Mesodermal cell (in vitro differentiated cells): Measurements from ENCODE around the gene GAREM2.

Experiments used
- H3K27ac ChIP-seq: 2 replicates; pipeline ENCODE4 v1.7.0; 2013; ENCODE audit warnings: mild to moderate bottlenecking, low read depth, low read length, moderate library complexity; ENCODE audit not compliant: severe bottlenecking
- H3K36me3 ChIP-seq: 2 replicates; pipeline ENCODE4 v1.7.1; 2013; ENCODE audit warnings: mild to moderate bottlenecking, low read length, moderate library complexity; ENCODE audit not compliant: control insufficient read depth, insufficient read depth
- H3K4me1 ChIP-seq: one replicate; pipeline ENCODE4 v1.7.1; 2013; ENCODE audit warnings: mild to moderate bottlenecking, low read length; ENCODE audit not compliant: insufficient read depth, control insufficient read depth, poor library complexity, severe bottlenecking
- H3K4me3 ChIP-seq: 2 replicates; pipeline ENCODE4 v1.7.0; 2013; ENCODE audit warnings: low read length, control low read depth, mild to moderate bottlenecking; ENCODE audit not compliant: insufficient read depth, poor library complexity, severe bottlenecking; ENCODE audit errors: extremely low read depth
- H3K9me3 ChIP-seq: 2 replicates; pipeline ENCODE4 v1.7.1; 2013; ENCODE audit warnings: mild to moderate bottlenecking, low read length, moderate library complexity; ENCODE audit not compliant: control insufficient read depth
- WGBS, 2 experiments: methylation state at CpG; one replicate each; pipeline ENCODE4 v1.1.5; 2013; ENCODE audit warnings: missing lambda C conversion rate in 2 of 2; ENCODE audit not compliant: insufficient coverage in 2 of 2; 5-methylcytosine and 5-hydroxymethylcytosine counted together

GAREM2 gene

GRCh38 chr2:26169681-26170414 lies 3.0 kb upstream of the GAREM2 start:
- Histone ChIP-seq H3K27ac (no peak overlapping the region), H3K9me3 (no peaks in the 10 kb centered on the region), H3K4me1 (peaks cover 2% of the 10 kb centered on the region), H3K4me3 (no peak overlapping the region), H3K36me3 (no peaks in the 10 kb centered on the region)
- WGBS, 2 experiments, result 84% methylated on average over 8 to 11 of the region's 14 CpGs

DNA sequence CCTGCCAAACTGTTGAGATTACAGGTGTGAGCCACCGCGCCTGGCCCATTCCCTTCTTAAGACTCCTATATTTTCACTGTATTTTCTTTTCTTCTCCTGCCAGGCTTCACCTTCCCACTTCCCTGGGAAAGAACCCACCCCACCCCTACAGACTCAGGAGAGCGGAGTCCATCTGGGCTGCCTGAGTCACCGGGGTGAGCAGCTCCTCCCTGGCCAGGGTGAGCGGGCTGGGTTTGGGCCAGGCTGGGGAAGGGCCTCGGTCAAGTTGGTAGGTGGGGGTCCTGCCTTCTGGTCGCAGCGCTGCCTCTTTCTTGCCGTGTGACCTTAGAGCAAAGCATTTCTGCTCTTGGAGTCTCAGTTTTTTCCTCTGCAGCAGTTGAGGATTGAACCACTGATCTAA lies 2.1 kb upstream of the GAREM2 start:
- no peak overlapping the region for H3K27ac ChIP-seq
- no peaks in the 10 kb centered on the region for H3K9me3 ChIP-seq
- H3K36me3 ChIP-seq, result no peaks in the 10 kb centered on the region
- peaks cover 2% of the 10 kb centered on the region for H3K4me1 ChIP-seq
- WGBS, 2 experiments, result 89 to 93% methylated on average over 7 to 9 of the region's 9 CpGs
- H3K4me3 ChIP-seq, result no peak overlapping the region

DNA sequence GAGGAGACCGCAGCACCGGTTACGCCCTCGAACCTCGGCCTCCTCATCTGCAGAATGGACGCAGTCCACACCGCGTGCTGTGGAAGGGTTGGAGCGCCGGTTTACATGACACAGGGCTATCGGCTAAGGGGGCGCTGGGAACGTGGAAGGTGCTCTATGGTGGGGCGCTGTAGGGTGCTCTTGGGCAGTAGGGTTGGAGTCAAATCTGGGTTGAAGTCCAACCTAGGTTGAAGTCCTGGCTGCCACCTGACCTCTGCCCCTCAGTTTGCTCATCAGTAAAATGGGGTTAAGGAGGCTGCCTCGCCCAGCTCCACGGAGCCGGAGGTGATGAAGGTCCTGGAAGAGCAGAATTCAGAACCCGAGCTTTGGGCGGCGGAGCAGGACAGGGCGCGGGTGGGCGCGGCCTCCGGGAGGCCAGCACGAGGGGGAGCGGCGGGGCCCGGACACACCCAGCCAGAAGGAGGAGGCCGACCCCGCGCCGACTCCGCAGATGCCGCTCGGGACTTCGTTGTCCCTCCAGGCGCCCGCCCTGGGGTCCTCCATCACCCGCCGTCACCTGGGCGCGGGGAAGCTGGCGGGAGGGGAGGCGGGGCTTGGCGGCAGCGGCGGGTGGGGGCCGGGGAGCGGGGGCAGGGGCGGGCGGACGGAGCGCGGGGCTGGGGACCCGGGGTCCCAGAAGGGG lies 558 bp upstream of the GAREM2 start:
- Histone ChIP-seq H3K9me3 (no peaks in the 10 kb centered on the region), H3K4me3 (peak overlapping the region; percentile 27), H3K27ac (no peak overlapping the region), H3K36me3 (peaks cover 3% of the 10 kb centered on the region), H3K4me1 (peaks cover 2% of the 10 kb centered on the region)
- WGBS, 2 experiments, result 28 to 45% methylated on average over 27 to 38 of the region's 56 CpGs

GRCh38 chr2:26173776-26174482 lies 1.0 kb downstream of the GAREM2 start:
- Histone ChIP-seq H3K27ac (no peak overlapping the region), H3K4me3 (peak overlapping the region; percentile 44), H3K9me3 (no peaks in the 10 kb centered on the region), H3K4me1 (peaks cover 2% of the 10 kb centered on the region), H3K36me3 (peaks cover 3% of the 10 kb centered on the region)
- 16 to 20% methylated on average over 20 to 32 of the region's 46 CpGs for WGBS, 2 experiments

DNA sequence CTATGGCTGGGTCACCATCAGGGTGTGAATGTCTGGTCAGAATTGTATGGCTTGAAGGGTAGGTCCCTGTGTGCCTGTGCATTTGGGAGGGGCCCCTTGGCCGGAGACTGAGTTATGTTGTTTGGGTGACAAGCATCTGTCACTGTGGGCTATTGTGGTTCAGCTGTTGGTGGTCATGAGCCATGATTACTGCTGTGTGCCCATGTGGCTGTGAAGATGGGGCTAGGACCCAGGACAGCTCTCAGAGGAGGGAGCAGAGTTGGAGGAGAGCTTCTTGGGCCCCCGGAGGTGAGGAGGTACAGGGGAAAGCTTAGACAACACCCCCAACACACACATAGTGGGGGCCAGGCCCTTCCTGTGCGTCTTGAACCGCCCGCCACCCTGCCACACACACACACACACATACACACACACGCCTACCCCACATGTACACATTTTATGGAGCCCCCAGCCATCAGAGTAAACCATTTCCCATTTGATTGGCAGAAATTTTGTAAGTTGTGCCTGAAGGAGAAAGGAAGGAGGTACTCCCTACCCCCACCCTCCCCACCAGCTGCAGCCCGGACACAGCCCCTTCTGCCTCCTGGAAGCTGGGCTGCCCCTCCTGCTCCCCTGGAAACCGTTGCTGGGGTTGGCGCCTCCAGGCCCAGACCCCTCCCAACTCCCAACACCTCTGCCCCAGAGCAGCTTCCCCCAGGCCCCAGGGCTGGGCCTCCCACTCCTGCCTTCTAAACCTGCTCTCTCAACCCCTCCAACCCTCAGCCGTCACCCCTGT lies 2.0 kb downstream of the GAREM2 start:
- WGBS, 2 experiments, result 74 to 78% methylated on average over 1 to 4 of the region's 10 CpGs
- H3K27ac ChIP-seq, result no peak overlapping the region
- peak overlapping the region; percentile 44 for H3K4me3 ChIP-seq
- H3K36me3 ChIP-seq, result peaks cover 3% of the 10 kb centered on the region
- no peaks in the 10 kb centered on the region for H3K9me3 ChIP-seq
- peaks cover 7% of the 10 kb centered on the region for H3K4me1 ChIP-seq

DNA sequence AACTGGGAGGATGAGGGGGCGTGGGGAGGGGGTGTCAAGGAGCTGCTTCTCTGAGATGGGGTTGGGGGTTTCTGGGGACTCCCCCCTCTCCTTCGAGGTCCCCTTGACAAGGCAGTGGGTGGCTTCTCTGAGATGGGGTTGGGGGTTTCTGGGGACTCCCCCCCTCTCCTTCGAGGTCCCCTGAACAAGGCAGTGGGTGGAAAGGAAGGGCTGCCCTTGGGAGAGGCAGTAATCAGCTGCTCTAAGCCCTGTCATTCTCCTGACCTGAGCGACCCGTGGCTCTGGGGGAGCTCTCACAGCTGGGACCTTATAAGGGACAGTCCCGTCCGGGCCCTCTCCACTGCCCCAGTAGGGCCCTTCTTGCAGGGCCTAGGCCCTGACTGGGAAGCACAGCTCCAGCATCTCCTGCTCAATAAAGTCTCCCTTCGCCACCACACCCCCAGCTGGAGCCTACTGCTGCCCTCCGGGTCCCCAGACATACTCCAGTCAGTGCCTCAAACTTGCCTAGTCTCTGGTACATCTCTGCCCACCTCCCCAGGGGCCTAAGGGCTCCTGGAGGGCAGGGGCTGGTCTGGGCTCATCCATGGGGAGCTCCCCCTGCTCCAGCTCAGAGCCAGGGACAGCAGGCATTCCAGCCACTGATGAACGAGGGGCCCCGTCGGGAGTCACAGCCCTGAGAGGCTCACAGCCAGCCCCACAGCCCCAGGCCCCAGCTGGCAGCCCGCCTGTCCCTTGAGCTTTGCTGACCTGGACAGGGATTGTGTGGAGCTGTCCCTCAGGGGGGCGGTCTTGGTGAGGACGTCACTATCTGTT lies 2.8 kb downstream of the GAREM2 start:
- 54 to 73% methylated on average over 11 to 12 of the region's 15 CpGs for WGBS, 2 experiments

DNA sequence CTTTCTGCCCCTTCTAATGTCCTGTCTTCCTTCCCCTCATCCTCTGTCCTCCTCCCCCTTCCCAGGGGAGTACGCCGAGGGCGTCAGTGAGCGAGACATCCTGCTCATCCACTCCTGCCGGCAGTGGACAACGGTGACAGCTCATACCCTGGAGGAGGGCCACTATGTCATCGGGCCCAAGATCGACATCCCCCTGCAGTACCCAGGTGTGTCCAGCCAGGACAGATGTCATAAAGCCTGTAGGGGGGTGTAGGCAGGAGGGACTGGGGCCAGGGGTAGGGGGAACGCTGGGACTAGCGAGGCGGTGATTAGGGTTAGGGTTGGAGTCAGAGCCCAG lies 3.4 kb downstream of the GAREM2 start:
- H3K4me1 ChIP-seq, result peaks cover 7% of the 10 kb centered on the region
- peaks cover 3% of the 10 kb centered on the region for H3K36me3 ChIP-seq
- no peak overlapping the region for H3K27ac ChIP-seq
- WGBS, 2 experiments, result 67 to 83% methylated on average over 6 to 11 of the region's 11 CpGs
- H3K4me3 ChIP-seq, result no peak overlapping the region
- H3K9me3 ChIP-seq, result no peaks in the 10 kb centered on the region

More for the DNA sequence above, 2.8 kb downstream of the GAREM2 start:
- Histone ChIP-seq H3K9me3 (no peaks in the 10 kb centered on the region), H3K27ac (no peak overlapping the region), H3K4me1 (peaks cover 7% of the 10 kb centered on the region), H3K36me3 (peaks cover 3% of the 10 kb centered on the region), H3K4me3 (no peak overlapping the region)

DNA sequence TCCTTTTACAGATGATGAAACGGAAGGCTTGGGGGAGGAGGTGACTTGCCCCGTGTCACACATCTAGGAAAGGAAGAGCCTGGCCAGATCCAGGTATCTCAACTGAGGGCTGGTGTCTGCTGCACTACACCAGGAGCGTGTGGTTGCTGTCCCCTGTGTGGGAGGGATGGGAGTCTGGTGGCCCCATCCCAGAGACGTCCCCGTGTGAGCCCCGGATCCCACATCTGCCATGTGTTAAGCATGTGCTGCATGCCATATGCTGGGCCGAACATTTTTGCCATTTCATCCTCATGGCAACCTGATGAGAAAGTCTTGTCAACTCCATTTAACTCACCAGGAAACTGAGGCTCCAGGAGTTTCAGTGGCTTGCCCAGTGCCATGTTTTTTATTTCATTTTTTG lies 4.2 kb downstream of the GAREM2 start:
- no peaks in the 10 kb centered on the region for H3K9me3 ChIP-seq
- 94 to 100% methylated on average over 4 to 7 of the region's 7 CpGs for WGBS, 2 experiments
- H3K27ac ChIP-seq, result no peak overlapping the region
- H3K4me1 ChIP-seq, result peaks cover 7% of the 10 kb centered on the region
- H3K4me3 ChIP-seq, result no peak overlapping the region
- H3K36me3 ChIP-seq, result peaks cover 3% of the 10 kb centered on the region

DNA sequence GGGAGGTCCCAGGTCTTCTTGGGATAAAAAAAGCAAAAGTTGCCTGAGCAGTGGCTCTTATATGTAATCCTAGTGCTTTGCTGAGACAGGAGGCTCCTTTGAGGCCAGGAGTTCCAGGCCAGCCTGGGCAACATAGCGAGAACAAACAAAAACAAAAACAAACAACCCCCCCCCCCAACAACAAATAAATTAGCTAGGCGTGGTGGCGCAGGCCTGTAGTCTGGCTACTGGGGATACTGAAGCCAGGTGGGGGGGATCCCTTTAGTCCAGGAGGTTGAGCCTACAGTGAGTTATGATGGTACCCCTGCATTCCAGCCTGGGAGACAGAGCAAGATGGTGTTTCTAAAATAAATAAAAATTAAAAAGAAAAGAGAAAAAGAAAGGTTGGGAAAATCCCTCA lies 5.4 kb downstream of the GAREM2 start:
- peaks cover 3% of the 10 kb centered on the region for H3K36me3 ChIP-seq
- H3K27ac ChIP-seq, result no peak overlapping the region
- H3K4me1 ChIP-seq, result peaks cover 7% of the 10 kb centered on the region
- H3K4me3 ChIP-seq, result no peak overlapping the region
- H3K9me3 ChIP-seq, result no peaks in the 10 kb centered on the region
- WGBS, 2 experiments, result no CpG with 5 or more reads among the region's 3 CpGs
